Activated T-cell treated with anti-CD3 and anti-CD28 coated beads, Interleukin-2, amount 50 U/mL, for 1 hour (primary cell): Measurements from ENCODE around the gene RNF14.
"Not testable (repeated sequence)": the region's sequence is repeated elsewhere in the genome, so short reads cannot be mapped to it uniquely, and the experiment has no call there.

Experiments used
- DNase-seq: peaks from one replicate; pipeline ENCODE4 v3.0.0-alpha.2; 2020

RNF14 gene

GRCh38 chr5:141968914-141969608, at the start of gene RNF14:
RNF14 (plus strand) TSS chr5:141969105; CDS start chr5:141973589, 4,484 bp downstream.
- peak; percentile 91 for DNase-seq

GRCh38 chr5:141919218-141920119, 49.4 kb upstream of the RNF14 start:
- DNase-seq, result no peak

- no peak for DNase-seq
Observed at GRCh38 chr5:141920771-141921170, 48.1 kb upstream of the RNF14 start.

GRCh38 chr5:141922827-141923447, 46.0 kb upstream of the RNF14 start:
- DNase-seq, result not testable (repeated sequence)

- peak; percentile 91 for DNase-seq
Observed at GRCh38 chr5:141923448-141924313, 45.2 kb upstream of the RNF14 start, which contains the start of gene DELE1. DELE1 (plus strand) TSS chr5:141923871; CDS start chr5:141923942, 71 bp downstream.

GRCh38 chr5:141926434-141926833, 42.5 kb upstream of the RNF14 start:
- no peak for DNase-seq

- no peak for DNase-seq
Observed at GRCh38 chr5:141928051-141928450, 40.9 kb upstream of the RNF14 start.

GRCh38 chr5:141929398-141930058, 39.4 kb upstream of the RNF14 start:
- DNase-seq, result no peak

- DNase-seq, result no peak
Observed at GRCh38 chr5:141931694-141932093, 37.2 kb upstream of the RNF14 start.

GRCh38 chr5:141933151-141933550, 35.8 kb upstream of the RNF14 start:
- no peak for DNase-seq

GRCh38 chr5:141934099-141934844, 34.6 kb upstream of the RNF14 start:
- DNase-seq, result no peak

- no peak for DNase-seq
Observed at GRCh38 chr5:141935538-141935937, 33.4 kb upstream of the RNF14 start.

- DNase-seq, result no peak
Observed at GRCh38 chr5:141940695-141941271, 28.1 kb upstream of the RNF14 start.

GRCh38 chr5:141941307-141941706, 27.6 kb upstream of the RNF14 start:
- no peak for DNase-seq

- no peak for DNase-seq
Observed at GRCh38 chr5:141941779-141942178, 27.1 kb upstream of the RNF14 start.

- no peak for DNase-seq
Observed at GRCh38 chr5:141942185-141942857, 26.6 kb upstream of the RNF14 start.

GRCh38 chr5:141944076-141944475, 24.8 kb upstream of the RNF14 start:
- DNase-seq, result no peak

- no peak for DNase-seq
Observed at GRCh38 chr5:141945511-141946051, 23.3 kb upstream of the RNF14 start.

- no peak for DNase-seq
Observed at GRCh38 chr5:141947316-141947715, 21.6 kb upstream of the RNF14 start.

- no peak for DNase-seq
Observed at GRCh38 chr5:141948812-141949211, 20.1 kb upstream of the RNF14 start.
